Transverse colon (tissue), 4 donors: ENCODE data around the gene KLHL11. TPM values are rescaled to one million over a fixed set of nuclear protein-coding genes. Genes with fewer than 3 reads are reported as not detected.
A peak's percentile ranks its signal among the peaks of the same experiment; 100 is the strongest.

Experiments used
- DNase-seq: peaks from one replicate; pipeline ENCODE4 v3.0.0-alpha.2; 2019
- H3K27ac ChIP-seq, 4 donors: fragments of 200-600 bp; sonication (generic); 2 replicates each; pipeline ENCODE4 v1.5.1; 2016 to 2018; ENCODE audit warnings: inconsistent platforms in 4 of 4
- H3K27me3 ChIP-seq: fragments of 200-600 bp; sonication (generic); 2 replicates; pipeline ENCODE4 v1.5.1; 2017; ENCODE audit warnings: inconsistent platforms
- H3K36me3 ChIP-seq, 4 donors: fragments of 200-600 bp; sonication (generic); 2 replicates each; pipeline ENCODE4 v1.5.1; 2017 to 2019; ENCODE audit warnings: inconsistent platforms in 4 of 4
- H3K4me1 ChIP-seq, 4 donors: fragments of 200-600 bp; sonication (generic); 2 replicates each; pipeline ENCODE4 v1.5.1; 2017 to 2020; ENCODE audit warnings: inconsistent platforms in 4 of 4
- H3K4me3 ChIP-seq, 4 donors: fragments of 200-600 bp; sonication (generic); 1 replicate in 1 of 4; 2 replicates in 3 of 4; pipeline versions ENCODE4 v1.5.1 to v1.6.1; 2017 to 2019; ENCODE audit warnings: inconsistent platforms in 4 of 4
- H3K9me3 ChIP-seq, 2 donors: fragments of 200-600 bp; sonication (generic); 2 replicates each; pipeline ENCODE4 v1.5.1; 2017 to 2019; ENCODE audit warnings: inconsistent platforms in 2 of 2
- EP300 ChIP-seq: sonication (generic); formaldehyde crosslinking; IDR thresholded peaks from one replicate; pipeline ENCODE4 v1.6.1; 2017; ENCODE audit warnings: antibody characterized with exemption, low read depth
- POLR2A ChIP-seq: fragments of 450-650 bp; IDR thresholded peaks from one replicate; pipeline ENCODE4 v1.6.1; 2016; ENCODE audit warnings: antibody characterized with exemption, mild to moderate bottlenecking, moderate library complexity
- POLR2AphosphoS5 ChIP-seq, 3 donors: sonication (generic); formaldehyde crosslinking; IDR thresholded peaks; one replicate each; pipeline ENCODE4 v1.6.1; 2016; ENCODE audit warnings: antibody characterized with exemption in 3 of 3
- WGBS, 2 donors: methylation state at CpG; one replicate each; pipeline ENCODE4 v1.1.5; 2018; ENCODE audit warnings: low coverage in 1 of 2; 5-methylcytosine and 5-hydroxymethylcytosine counted together
- in situ Hi-C, 4 donors: fragments of 200-750 bp; cut with MboI; loops; one replicate each; pipeline versions ENCODE4 v1.15.0 to v1.15.1; 2017; ENCODE audit warnings: low sequenced_read_pairs in 3 of 4, low pct_ligation_motif_present in 1 of 4, low pct_unique_long_range_greater_than_20kb in 1 of 4
- intact Hi-C: fragments of 100-400 bp; cut with DNase I; formaldehyde crosslinking; loops from one replicate; pipeline ENCODE4 v1.15.1; 2023; ENCODE audit warnings: low total_unique reads
- total RNA-seq, 4 donors: library from RNA; depleted of rRNA; stranded (reverse); fragments of >200 nt; gene quantifications; one replicate each; pipeline ENCODE4 v1.1.0, GENCODE V29; 2016
- TF ChIP-seq, protein P1 (sequence below), 5 experiments: fragments of 200-600 bp in 3 of 5; fragments of 450-650 bp in 2 of 5; sonication (generic) in 3 of 5; IDR thresholded peaks; 1 replicate in 2 of 5; 2 replicates in 3 of 5; pipeline ENCODE4 v1.5.1; 2016 to 2017; ENCODE audit warnings: antibody characterized with exemption in 5 of 5, inconsistent platforms in 3 of 5, mild to moderate bottlenecking in 2 of 5, moderate library complexity in 1 of 5

The KLHL11 gene
- total RNA-seq, 4 donors from 2014 or later: 5.4 to 19.5 (median 15.9) TPM

DNA sequence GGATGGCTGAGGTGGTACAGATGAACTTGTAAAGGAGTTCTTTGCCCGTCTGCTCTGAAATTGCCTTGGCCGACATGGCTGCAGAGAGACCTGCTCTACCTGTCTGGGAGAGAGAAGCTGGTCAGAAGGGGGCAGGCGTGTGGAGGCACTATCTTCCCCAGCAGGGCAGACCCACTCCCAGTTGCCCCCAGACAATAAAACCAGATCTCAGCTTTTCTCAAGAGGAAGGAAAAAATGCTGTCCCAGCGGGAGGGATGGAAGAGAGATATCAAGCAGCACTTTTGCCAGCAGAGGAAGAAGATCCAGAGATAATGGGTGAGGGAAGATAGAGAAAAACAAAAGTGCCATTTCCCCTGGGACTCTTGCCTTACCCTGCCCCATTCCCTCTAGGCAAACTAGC is 48.6 kb upstream of the KLHL11 start:
- DNase-seq: no peak
- WGBS, 2 donors: 82 to 94% methylated on average over 4 of the region's 4 CpGs
- in situ Hi-C loops (no loop called here), intact Hi-C loops (no loop called here)
- TF ChIP-seq, protein P1, sequence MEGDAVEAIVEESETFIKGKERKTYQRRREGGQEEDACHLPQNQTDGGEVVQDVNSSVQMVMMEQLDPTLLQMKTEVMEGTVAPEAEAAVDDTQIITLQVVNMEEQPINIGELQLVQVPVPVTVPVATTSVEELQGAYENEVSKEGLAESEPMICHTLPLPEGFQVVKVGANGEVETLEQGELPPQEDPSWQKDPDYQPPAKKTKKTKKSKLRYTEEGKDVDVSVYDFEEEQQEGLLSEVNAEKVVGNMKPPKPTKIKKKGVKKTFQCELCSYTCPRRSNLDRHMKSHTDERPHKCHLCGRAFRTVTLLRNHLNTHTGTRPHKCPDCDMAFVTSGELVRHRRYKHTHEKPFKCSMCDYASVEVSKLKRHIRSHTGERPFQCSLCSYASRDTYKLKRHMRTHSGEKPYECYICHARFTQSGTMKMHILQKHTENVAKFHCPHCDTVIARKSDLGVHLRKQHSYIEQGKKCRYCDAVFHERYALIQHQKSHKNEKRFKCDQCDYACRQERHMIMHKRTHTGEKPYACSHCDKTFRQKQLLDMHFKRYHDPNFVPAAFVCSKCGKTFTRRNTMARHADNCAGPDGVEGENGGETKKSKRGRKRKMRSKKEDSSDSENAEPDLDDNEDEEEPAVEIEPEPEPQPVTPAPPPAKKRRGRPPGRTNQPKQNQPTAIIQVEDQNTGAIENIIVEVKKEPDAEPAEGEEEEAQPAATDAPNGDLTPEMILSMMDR (IDR thresholded peaks at IDR 0.05): no peak
- TF ChIP-seq POLR2A: no peak
- TF ChIP-seq EP300: no peak
- TF ChIP-seq POLR2AphosphoS5 (IDR thresholded peaks at IDR 0.05): no peak
- Histone ChIP-seq H3K4me1 (peaks cover 10 to 29% (median 23%) of the 10 kb centered on the region in 4 donors), H3K27ac (peak overlapping the region in 1 of 4 donors; percentile 2), H3K4me3 (no peak overlapping the region), H3K27me3 (no peaks in the 10 kb centered on the region), H3K9me3 (no peaks in the 10 kb centered on the region), H3K36me3 (peaks cover 0 to 29% (median 10%) of the 10 kb centered on the region in 4 donors)

DNA sequence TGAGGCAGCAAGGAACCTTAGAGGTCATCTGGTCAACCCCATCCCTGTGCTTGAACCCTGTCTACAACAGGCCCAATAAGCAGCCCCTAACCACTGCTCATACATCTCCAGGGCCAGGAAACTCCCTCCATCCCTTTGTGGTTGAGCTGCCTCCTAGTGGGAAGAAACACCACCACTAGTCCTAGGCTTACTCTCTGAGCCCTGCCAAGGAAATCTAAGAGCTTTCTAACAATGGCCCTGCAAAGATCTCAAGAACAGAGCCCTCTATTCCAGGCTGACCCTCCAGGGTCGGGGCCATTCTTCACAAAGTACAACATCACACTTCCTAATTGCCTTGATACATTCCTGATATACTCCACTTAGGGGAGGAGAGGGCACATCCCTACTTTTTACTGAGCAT is 47.7 kb upstream of the KLHL11 start:
- DNase-seq: no peak
- intact Hi-C loops: no loop called here
- 82% methylated on average over 1 of the region's 1 CpG; no CpG with 5 or more reads in 1 of the 2 donors for WGBS, 2 donors
- Histone ChIP-seq H3K27ac (no peak overlapping the region), H3K4me3 (no peak overlapping the region), H3K4me1 (peaks cover 10 to 27% (median 23%) of the 10 kb centered on the region in 4 donors), H3K36me3 (peaks cover 0 to 31% (median 10%) of the 10 kb centered on the region in 4 donors), H3K9me3 (no peaks in the 10 kb centered on the region), H3K27me3 (no peaks in the 10 kb centered on the region)
- in situ Hi-C loops: no loop called here
- TF ChIP-seq, protein P1 (IDR thresholded peaks at IDR 0.05): no peak
- no peak for TF ChIP-seq POLR2A

DNA sequence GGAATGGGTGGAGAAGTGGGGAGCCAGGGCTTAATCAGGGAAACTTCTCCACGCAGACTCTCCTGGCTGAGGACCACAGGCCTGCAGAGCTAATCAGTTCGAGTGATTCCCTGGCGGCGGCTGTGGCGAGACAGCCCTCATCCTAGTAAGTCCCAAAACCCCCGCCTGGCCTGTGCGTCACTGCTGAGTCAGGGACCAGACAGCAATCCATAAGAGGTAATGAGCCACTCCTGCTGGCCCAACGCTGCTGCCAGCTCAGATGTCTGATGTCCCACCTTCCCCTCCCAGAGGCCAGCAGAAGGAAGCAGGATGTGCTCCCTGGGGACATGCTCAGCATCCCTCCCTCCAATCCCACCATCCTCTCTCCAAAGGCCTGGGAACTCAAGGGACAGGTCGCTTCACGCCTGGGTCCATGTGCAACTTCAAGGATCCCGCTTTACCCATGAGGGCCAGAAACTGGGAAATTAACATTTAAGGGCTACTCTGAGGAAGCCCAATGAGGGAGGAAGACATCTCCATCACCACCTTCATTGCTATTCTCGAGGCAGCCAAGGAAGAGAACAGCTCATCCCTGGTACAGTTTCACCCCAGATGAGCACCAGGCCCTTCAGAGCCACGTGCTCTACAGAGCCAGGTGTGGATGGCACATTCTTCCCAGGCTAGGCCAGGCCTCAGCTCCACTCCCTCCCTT is 45.6 kb upstream of the KLHL11 start:
- TF ChIP-seq POLR2AphosphoS5 (IDR thresholded peaks at IDR 0.05) (no peak), EP300 (no peak), POLR2A (no peak)
- TF ChIP-seq, protein P1 (IDR thresholded peaks at IDR 0.05): no peak

DNA sequence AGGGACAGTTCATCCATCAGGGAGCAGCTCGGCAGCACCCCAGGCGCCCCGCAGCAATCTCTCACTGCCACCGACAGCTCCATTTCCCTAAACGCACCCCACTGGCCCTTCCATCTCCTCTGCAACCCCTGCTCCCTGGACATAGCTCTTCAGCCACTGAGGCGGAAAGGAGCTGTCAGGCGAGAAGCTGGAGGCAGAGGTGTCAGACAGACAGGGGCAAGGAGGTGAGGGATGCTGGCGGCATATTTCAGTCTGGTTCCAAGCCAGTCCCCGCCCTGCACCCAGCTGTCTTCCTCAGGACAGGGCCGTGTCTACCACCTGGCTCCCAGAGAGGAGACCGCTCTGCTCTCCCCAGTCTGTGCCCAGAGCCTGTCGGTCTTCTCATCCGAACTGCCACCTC is 43.9 kb upstream of the KLHL11 start:
- DNase-seq: no peak
- 90 to 100% methylated on average over 4 to 13 of the region's 13 CpGs for WGBS, 2 donors
- TF ChIP-seq, protein P1 (IDR thresholded peaks at IDR 0.05): no peak
- TF ChIP-seq POLR2A: no peak
- no peak for TF ChIP-seq EP300
- no peak for TF ChIP-seq POLR2AphosphoS5 (IDR thresholded peaks at IDR 0.05)
- H3K9me3 ChIP-seq: no peaks in the 10 kb centered on the region
- no peaks in the 10 kb centered on the region for H3K27me3 ChIP-seq
- peaks cover 0 to 43% (median 16%) of the 10 kb centered on the region in 4 donors for H3K36me3 ChIP-seq
- intact Hi-C loops (no loop called here), in situ Hi-C loops (no loop called here)
- H3K4me3 ChIP-seq: no peak overlapping the region
- H3K27ac ChIP-seq: no peak overlapping the region
- H3K4me1 ChIP-seq: peaks cover 0 to 3% (median under 1%) of the 10 kb centered on the region in 4 donors

More for the DNA sequence above, 45.6 kb upstream of the KLHL11 start:
- in situ Hi-C loops: no loop called here
- WGBS, 2 donors: 85% methylated on average over 12 of the region's 13 CpGs; no CpG with 5 or more reads in 1 of the 2 donors
- DNase-seq: no peak
- H3K9me3 ChIP-seq: no peaks in the 10 kb centered on the region
- H3K27me3 ChIP-seq: no peaks in the 10 kb centered on the region
- H3K4me1 ChIP-seq: peaks cover 0 to 12% (median 9%) of the 10 kb centered on the region in 4 donors
- no peak overlapping the region for H3K4me3 ChIP-seq
- no peak overlapping the region for H3K27ac ChIP-seq
- peaks cover 0 to 38% (median 10%) of the 10 kb centered on the region in 4 donors for H3K36me3 ChIP-seq
- intact Hi-C loops: no loop called here
